Chondrocyte (in vitro differentiated cells): ENCODE results near the gene PPFIA2. TPM values are rescaled to one million over a fixed set of nuclear protein-coding genes. Genes with fewer than 3 reads are reported as not detected.

ENCODE experiments used
- DNase-seq: peaks from one replicate; pipeline ENCODE4 v3.0.0; 2021; ENCODE audit warnings: mixed read lengths, low spot score
- H3K27ac Mint-ChIP-seq: one replicate; pipeline ENCODE4 v1.8.0; 2021; ENCODE audit warnings: mild to moderate bottlenecking, moderate library complexity, mixed read lengths; ENCODE audit not compliant: unreplicated experiment
- H3K27me3 Mint-ChIP-seq: 2 replicates; pipeline ENCODE4 v1.8.0; 2021; ENCODE audit warnings: low read depth, mixed read lengths
- H3K36me3 Mint-ChIP-seq: 2 replicates; pipeline ENCODE4 v1.8.0; 2021; ENCODE audit warnings: low read depth, mixed read lengths
- H3K4me1 Mint-ChIP-seq: 2 replicates; pipeline ENCODE4 v1.8.0; 2021; ENCODE audit warnings: low read depth, mild to moderate bottlenecking, mixed read lengths
- H3K4me3 Mint-ChIP-seq: one replicate; pipeline ENCODE4 v1.8.0; 2021; ENCODE audit warnings: mild to moderate bottlenecking, moderate library complexity, mixed read lengths; ENCODE audit not compliant: unreplicated experiment
- H3K9me3 Mint-ChIP-seq: 2 replicates; pipeline ENCODE4 v1.8.0; 2021; ENCODE audit warnings: low read depth, mixed read lengths
- total RNA-seq: library from RNA; stranded (reverse); gene quantifications from 3 replicates; pipeline ENCODE4 v1.2.1, GENCODE V29; 2021
- TF ChIP-seq, protein P1 (sequence below): fragments of 200-600 bp; sonication (generic); IDR thresholded peaks from 2 replicates; pipeline ENCODE4 v1.5.0; 2021; ENCODE audit warnings: antibody characterized with exemption, mild to moderate bottlenecking, moderate library complexity

The PPFIA2 gene
- total RNA-seq, 1 donor from 2014 or later: not detected

DNA sequence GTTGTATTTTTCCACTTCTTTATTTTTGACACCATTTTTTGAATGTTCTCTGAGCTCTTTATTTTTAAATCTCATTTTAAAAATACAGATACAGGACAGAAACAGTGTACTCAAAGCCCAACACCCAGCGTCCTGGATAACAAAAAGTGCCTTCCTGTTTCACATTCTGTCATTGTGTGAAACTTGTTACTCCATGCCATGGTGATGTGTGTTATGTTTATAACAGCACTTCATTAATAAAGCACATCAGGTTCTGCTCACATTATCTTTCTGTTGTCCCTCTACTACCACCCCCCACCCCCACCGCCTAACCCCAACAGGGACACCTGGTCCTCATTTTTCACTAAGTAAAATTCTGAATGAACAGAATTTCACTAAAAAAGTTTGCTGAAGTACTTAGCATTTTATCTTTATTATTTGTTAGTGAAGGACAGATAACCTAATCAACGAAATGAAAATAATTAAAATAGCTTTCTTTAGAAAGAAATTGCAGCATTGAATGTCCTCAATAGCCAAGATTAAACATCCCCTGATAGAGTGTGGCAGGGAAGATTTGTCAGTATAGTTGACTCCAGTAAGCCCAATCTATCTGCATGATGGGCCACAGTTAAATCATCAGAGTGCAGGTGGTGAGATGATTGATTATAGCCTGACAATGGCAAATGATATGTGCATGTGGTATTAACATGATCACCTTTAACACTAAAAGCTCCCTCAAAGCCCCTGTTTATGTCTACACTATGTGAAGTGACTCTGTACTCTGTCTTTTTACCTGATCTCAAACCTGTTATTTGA is 527.4 kb downstream of the PPFIA2 start:
- TF ChIP-seq, protein P1, sequence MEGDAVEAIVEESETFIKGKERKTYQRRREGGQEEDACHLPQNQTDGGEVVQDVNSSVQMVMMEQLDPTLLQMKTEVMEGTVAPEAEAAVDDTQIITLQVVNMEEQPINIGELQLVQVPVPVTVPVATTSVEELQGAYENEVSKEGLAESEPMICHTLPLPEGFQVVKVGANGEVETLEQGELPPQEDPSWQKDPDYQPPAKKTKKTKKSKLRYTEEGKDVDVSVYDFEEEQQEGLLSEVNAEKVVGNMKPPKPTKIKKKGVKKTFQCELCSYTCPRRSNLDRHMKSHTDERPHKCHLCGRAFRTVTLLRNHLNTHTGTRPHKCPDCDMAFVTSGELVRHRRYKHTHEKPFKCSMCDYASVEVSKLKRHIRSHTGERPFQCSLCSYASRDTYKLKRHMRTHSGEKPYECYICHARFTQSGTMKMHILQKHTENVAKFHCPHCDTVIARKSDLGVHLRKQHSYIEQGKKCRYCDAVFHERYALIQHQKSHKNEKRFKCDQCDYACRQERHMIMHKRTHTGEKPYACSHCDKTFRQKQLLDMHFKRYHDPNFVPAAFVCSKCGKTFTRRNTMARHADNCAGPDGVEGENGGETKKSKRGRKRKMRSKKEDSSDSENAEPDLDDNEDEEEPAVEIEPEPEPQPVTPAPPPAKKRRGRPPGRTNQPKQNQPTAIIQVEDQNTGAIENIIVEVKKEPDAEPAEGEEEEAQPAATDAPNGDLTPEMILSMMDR: no peak
- no peaks in the 10 kb centered on the region for H3K4me1 Mint-ChIP-seq
- H3K36me3 Mint-ChIP-seq: no peaks in the 10 kb centered on the region
- no peak overlapping the region for H3K4me3 Mint-ChIP-seq
- no peaks in the 10 kb centered on the region for H3K9me3 Mint-ChIP-seq
- H3K27me3 Mint-ChIP-seq: no peaks in the 10 kb centered on the region
- no peak overlapping the region for H3K27ac Mint-ChIP-seq
- DNase-seq: no peak

- no peaks in the 10 kb centered on the region for H3K4me1 Mint-ChIP-seq
- H3K36me3 Mint-ChIP-seq: no peaks in the 10 kb centered on the region
- no peak for DNase-seq
- no peak overlapping the region for H3K4me3 Mint-ChIP-seq
- H3K27ac Mint-ChIP-seq: no peak overlapping the region
- H3K9me3 Mint-ChIP-seq: no peaks in the 10 kb centered on the region
- H3K27me3 Mint-ChIP-seq: no peaks in the 10 kb centered on the region
- TF ChIP-seq, protein P1: no peak
These were observed 529.4 kb downstream of the PPFIA2 start for GRCh38 chr12:81229759-81230158.

- H3K4me3 Mint-ChIP-seq: no peak overlapping the region
- DNase-seq: no peak
- TF ChIP-seq, protein P1: no peak
These were observed 534.5 kb downstream of the PPFIA2 start for GRCh38 chr12:81224626-81225025.

GRCh38 chr12:81222846-81223592 is 536.1 kb downstream of the PPFIA2 start:
- H3K9me3 Mint-ChIP-seq: no peaks in the 10 kb centered on the region

More at GRCh38 chr12:81224626-81225025, 534.5 kb downstream of the PPFIA2 start:
- Mint-ChIP-seq H3K27ac (no peak overlapping the region), H3K9me3 (no peaks in the 10 kb centered on the region), H3K36me3 (no peaks in the 10 kb centered on the region), H3K4me1 (peaks cover 10% of the 10 kb centered on the region), H3K27me3 (no peaks in the 10 kb centered on the region)

GRCh38 chr12:81221681-81222080 is 537.5 kb downstream of the PPFIA2 start:
- H3K4me1 Mint-ChIP-seq: peaks cover 10% of the 10 kb centered on the region
- no peaks in the 10 kb centered on the region for H3K27me3 Mint-ChIP-seq
- H3K36me3 Mint-ChIP-seq: no peaks in the 10 kb centered on the region
- no peak overlapping the region for H3K27ac Mint-ChIP-seq
- H3K9me3 Mint-ChIP-seq: no peaks in the 10 kb centered on the region
- TF ChIP-seq, protein P1: no peak
- no peak overlapping the region for H3K4me3 Mint-ChIP-seq
- DNase-seq: no peak

More at GRCh38 chr12:81222846-81223592, 536.1 kb downstream of the PPFIA2 start:
- TF ChIP-seq, protein P1: no peak
- no peaks in the 10 kb centered on the region for H3K27me3 Mint-ChIP-seq
- no peaks in the 10 kb centered on the region for H3K36me3 Mint-ChIP-seq
- DNase-seq: no peak
- H3K27ac Mint-ChIP-seq: no peak overlapping the region
- H3K4me3 Mint-ChIP-seq: no peak overlapping the region
- peaks cover 10% of the 10 kb centered on the region for H3K4me1 Mint-ChIP-seq
